ENCODE measurements around the gene RNF123. TPM values are rescaled to one million over a fixed set of nuclear protein-coding genes. Genes with fewer than 3 reads are reported as not detected.

The RNF123 gene
- polyA plus RNA-seq, 1 of the 3 experiments (the other 2 are of a cell fraction), result 48.1 TPM

GRCh38 chr3:49662720-49663413 lies 26.5 kb upstream of the RNF123 start:
- Histone ChIP-seq H3K4me3 (ENCODE audit: low read depth in 2 of 2, low read length in 1 of 2) (no peak overlapping the region), H3F3A (replicated peaks; ENCODE audit: insufficient read depth) (no peaks in the 10 kb centered on the region), H3K27me3 (ENCODE audit: insufficient read depth) (no peaks in the 10 kb centered on the region), H3K9me2 (no peaks in the 10 kb centered on the region), H3K4me1 (ENCODE audit: control insufficient read depth in 1 of 2, insufficient read depth in 2 of 2, low read depth in 1 of 2, low read length in 1 of 2) (peaks cover 0 to 4% of the 10 kb centered on the region in 2 experiments; a peak in 1 of 4 replicates), H3K79me2 (ENCODE audit: insufficient read depth) (no peaks in the 10 kb centered on the region), H3K27ac (ENCODE audit: low read depth in 2 of 2, low read length in 1 of 2) (no peak overlapping the region), H3K4me2 (no peak overlapping the region), H3K36me3 (replicated peaks in 1 of 2; ENCODE audit: control insufficient read depth in 1 of 2, insufficient read depth in 2 of 2, low read length in 1 of 2) (no peaks in the 10 kb centered on the region), H4K20me1 (ENCODE audit: insufficient read depth) (no peaks in the 10 kb centered on the region), H2AFZ (ENCODE audit: low read depth) (no peak overlapping the region), H3K9ac (no peak overlapping the region), H3K9me3 (no peaks in the 10 kb centered on the region)
- POLR2A ChIA-PET, result no interaction called here
- TF ChIP-seq FOXJ3 (CRISPR knock-in tag; IDR thresholded peaks at IDR 0.05), result no peak
- no peak for TF ChIP-seq RXRA (IDR thresholded peaks at IDR 0.05; ENCODE audit: borderline replicate concordance, low read depth)
- no peak for TF ChIP-seq IRF3 (IDR thresholded peaks at IDR 0.05; ENCODE audit: low read depth, low read length)
- TF ChIP-seq ELF1 (IDR thresholded peaks at IDR 0.05), result no peak
- TF ChIP-seq TCF12 (IDR thresholded peaks at IDR 0.05), result no peak
- no peak for TF ChIP-seq PBX3 (IDR thresholded peaks at IDR 0.05)
- TF ChIP-seq CTCF (IDR thresholded peaks at IDR 0.05), result no peak
- no peak for TF ChIP-seq MEF2A (IDR thresholded peaks at IDR 0.05; ENCODE audit: borderline replicate concordance, low read depth)
- no peak for TF ChIP-seq FOSL2 (IDR thresholded peaks at IDR 0.05; ENCODE audit: borderline replicate concordance, low read depth)
- no peak for TF ChIP-seq POLR2AphosphoS5 (IDR thresholded peaks at IDR 0.05; ENCODE audit: low read depth, low read length)
- TF ChIP-seq EP300 (IDR thresholded peaks at IDR 0.05; ENCODE audit: borderline replicate concordance in 1 of 2, low read depth in 1 of 2, low read length in 1 of 2), result no peak
- TF ChIP-seq EZH2phosphoT487 (IDR thresholded peaks at IDR 0.05; ENCODE audit: borderline replicate concordance, low read depth), result no peak
- no peak for TF ChIP-seq GATA2 (CRISPR knock-in tag; IDR thresholded peaks at IDR 0.05)
- TF ChIP-seq ZBTB33 (IDR thresholded peaks at IDR 0.05; ENCODE audit: borderline replicate concordance, low read depth), result no peak
- TF ChIP-seq USF2 (IDR thresholded peaks at IDR 0.05; ENCODE audit: borderline replicate concordance, low read depth, low read length), result no peak
- no peak for TF ChIP-seq MXI1 (IDR thresholded peaks at IDR 0.05; ENCODE audit: low read depth, low read length)
- no peak for TF ChIP-seq NRF1 (IDR thresholded peaks at IDR 0.05; ENCODE audit: low read depth, low read length)
- TF ChIP-seq JUND (IDR thresholded peaks at IDR 0.05), result no peak
- no peak for TF ChIP-seq TEAD4 (IDR thresholded peaks at IDR 0.05; ENCODE audit: borderline replicate concordance, insufficient read depth)
- no peak for TF ChIP-seq RCOR1 (IDR thresholded peaks at IDR 0.05; ENCODE audit: low read length)
- 73% methylated on average over 9 of the region's 34 CpGs for WGBS (ENCODE audit: low lambda C conversion rate)
- DNase-seq, result no peak
- CTCF ChIA-PET, result interaction anchor here (3.1 to 5.3 kb wide), 2 partner anchors 9 to 123 kb away, joined by 20 to 57 read pairs; no protein-coding TSS in a partner anchor

Measured in SK-N-SH (cell line).